ENCODE measurements around the gene ADAM11.
"Not testable (repeated sequence)": the region's sequence is repeated elsewhere in the genome, so short reads cannot be mapped to it uniquely, and the experiment has no call there.

Gene ADAM11
- total RNA-seq: 0.26 to 1.2 reads per million in 2 experiments

GRCh38 chr17:44758414-44759085, at the start of gene ADAM11:
Gene ADAM11, plus strand, starts transcription at chr17:44758988. Its CDS starts 212 bp downstream, at chr17:44759200.
- DNase-seq (ENCODE audit: low read depth): no peak

GRCh38 chr17:44719444-44719843, 39.3 kb upstream of the ADAM11 start:
- DNase-seq (ENCODE audit: low read depth): no peak

GRCh38 chr17:44722254-44722653, 36.5 kb upstream of the ADAM11 start:
- no peak for DNase-seq (ENCODE audit: low read depth)

GRCh38 chr17:44726121-44726520, 32.7 kb upstream of the ADAM11 start:
- not testable (repeated sequence) for DNase-seq (ENCODE audit: low read depth)

- no peak for DNase-seq (ENCODE audit: low read depth)
These were observed 25.0 kb upstream of the ADAM11 start for GRCh38 chr17:44733753-44734152.

GRCh38 chr17:44734272-44734671, 24.5 kb upstream of the ADAM11 start:
- DNase-seq (ENCODE audit: low read depth): no peak

GRCh38 chr17:44736551-44737240, 22.1 kb upstream of the ADAM11 start:
- no peak for DNase-seq (ENCODE audit: low read depth)

- DNase-seq (ENCODE audit: low read depth): no peak
These were observed 20.4 kb upstream of the ADAM11 start for GRCh38 chr17:44738214-44738906.

- no peak for DNase-seq (ENCODE audit: low read depth)
These were observed 17.5 kb upstream of the ADAM11 start for GRCh38 chr17:44741316-44741715.

GRCh38 chr17:44745301-44745700, 13.5 kb upstream of the ADAM11 start:
- DNase-seq (ENCODE audit: low read depth): no peak

GRCh38 chr17:44745738-44746137, 13.1 kb upstream of the ADAM11 start:
- not testable (repeated sequence) for DNase-seq (ENCODE audit: low read depth)

- DNase-seq (ENCODE audit: low read depth): no peak
These were observed 11.2 kb upstream of the ADAM11 start for GRCh38 chr17:44747566-44747965.

GRCh38 chr17:44749076-44749979, 9.5 kb upstream of the ADAM11 start:
- DNase-seq (ENCODE audit: low read depth): no peak

- DNase-seq (ENCODE audit: low read depth): no peak
These were observed 8.8 kb upstream of the ADAM11 start for GRCh38 chr17:44749980-44750318.

- DNase-seq (ENCODE audit: low read depth): no peak
These were observed 7.5 kb upstream of the ADAM11 start for GRCh38 chr17:44751331-44751730.

- DNase-seq (ENCODE audit: low read depth): no peak
These were observed 7.0 kb upstream of the ADAM11 start for GRCh38 chr17:44751806-44752205.

GRCh38 chr17:44752953-44753861, 5.6 kb upstream of the ADAM11 start:
- no peak for DNase-seq (ENCODE audit: low read depth)

- DNase-seq (ENCODE audit: low read depth): no peak
These were observed 4.5 kb upstream of the ADAM11 start for GRCh38 chr17:44754276-44754675.

GRCh38 chr17:44755180-44755579, 3.6 kb upstream of the ADAM11 start:
- not testable (repeated sequence) for DNase-seq (ENCODE audit: low read depth)

GRCh38 chr17:44757045-44757917, 1.5 kb upstream of the ADAM11 start:
- no peak for DNase-seq (ENCODE audit: low read depth)

All from T follicular helper cell (primary cell).